Neural progenitor cell (in vitro differentiated cells): ENCODE data around the gene CLRN3. TPM values are rescaled to one million over a fixed set of nuclear protein-coding genes. Genes with fewer than 3 reads are reported as not detected.

Experiments used
- DNase-seq: peaks from one replicate; pipeline ENCODE4 v3.0.0-alpha.2; 2016; ENCODE audit warnings: low spot score
- H2AFZ ChIP-seq: fragments of 200-600 bp; sonication (generic); replicated peaks from 2 replicates; pipeline ENCODE4 v1.6.1; 2016; ENCODE audit warnings: antibody characterized with exemption
- H3F3A ChIP-seq: fragments of 200-600 bp; sonication (generic); 2 replicates; pipeline ENCODE4 v1.6.1; 2016; ENCODE audit warnings: antibody characterized with exemption, low read depth
- H3K27ac ChIP-seq: fragments of 200-600 bp; sonication (generic); 2 replicates; pipeline ENCODE4 v1.5.1; 2016; ENCODE audit warnings: mild to moderate bottlenecking
- H3K27me3 ChIP-seq: fragments of 200-600 bp; sonication (generic); 2 replicates; pipeline ENCODE4 v1.6.1; 2016; ENCODE audit warnings: mild to moderate bottlenecking, moderate library complexity
- H3K36me3 ChIP-seq: fragments of 200-600 bp; sonication (generic); 2 replicates; pipeline ENCODE4 v1.5.1; 2016
- H3K4me1 ChIP-seq: fragments of 200-600 bp; sonication (generic); 2 replicates; pipeline ENCODE4 v1.6.1; 2016; ENCODE audit warnings: mixed run types
- H3K4me2 ChIP-seq: fragments of 200-600 bp; sonication (generic); 2 replicates; pipeline ENCODE4 v1.6.1; 2016
- H3K4me3 ChIP-seq: fragments of 200-600 bp; sonication (generic); 2 replicates; pipeline ENCODE4 v1.5.1; 2016
- H3K79me2 ChIP-seq: fragments of 200-600 bp; sonication (generic); 2 replicates; pipeline ENCODE4 v1.6.1; 2016; ENCODE audit warnings: low read depth
- H3K9ac ChIP-seq: fragments of 200-600 bp; sonication (generic); 2 replicates; pipeline ENCODE4 v1.6.1; 2016
- H3K9me3 ChIP-seq: fragments of 200-600 bp; sonication (generic); 2 replicates; pipeline ENCODE4 v1.5.1; 2016; ENCODE audit warnings: low read depth
- H4K20me1 ChIP-seq: fragments of 200-600 bp; sonication (generic); 2 replicates; pipeline ENCODE4 v1.6.1; 2016; ENCODE audit warnings: low read depth
- H3K27ac Mint-ChIP-seq: 3 replicates; pipeline ENCODE4 v1.8.0; 2021; ENCODE audit warnings: mixed read lengths
- H3K27me3 Mint-ChIP-seq: 2 replicates; pipeline ENCODE4 v1.8.0; 2022; ENCODE audit warnings: low read depth, mild to moderate bottlenecking, inconsistent platforms, moderate library complexity, mixed read lengths; ENCODE audit not compliant: insufficient read depth
- H3K36me3 Mint-ChIP-seq: 3 replicates; pipeline ENCODE4 v1.8.0; 2021; ENCODE audit warnings: mixed read lengths
- H3K4me1 Mint-ChIP-seq: 3 replicates; pipeline ENCODE4 v1.8.0; 2021; ENCODE audit warnings: mixed read lengths
- H3K4me3 Mint-ChIP-seq: 3 replicates; pipeline ENCODE4 v1.8.0; 2021; ENCODE audit warnings: mild to moderate bottlenecking, moderate library complexity, mixed read lengths
- H3K9me3 Mint-ChIP-seq: 3 replicates; pipeline ENCODE4 v1.8.0; 2020; ENCODE audit warnings: mixed read lengths
- EZH2 ChIP-seq: fragments of 200-600 bp; sonication (generic); IDR thresholded peaks from 2 replicates; pipeline ENCODE4 v1.6.1; 2017; ENCODE audit warnings: antibody characterized with exemption, mild to moderate bottlenecking, moderate library complexity
- EZH2phosphoT487 ChIP-seq: fragments of 200-600 bp; sonication (generic); IDR thresholded peaks from 2 replicates; pipeline ENCODE4 v1.6.1; 2017; ENCODE audit warnings: antibody characterized with exemption
- total RNA-seq: library from RNA; depleted of rRNA; stranded (reverse); fragments of >200 nt; gene quantifications from 2 replicates; pipeline ENCODE4 v1.2.3, GENCODE V29; 2015; ENCODE audit warnings: low replicate concordance
- TF ChIP-seq, protein P1 (sequence below): fragments of 200-600 bp; sonication (generic); IDR thresholded peaks from 2 replicates; pipeline ENCODE4 v1.5.1; 2017; ENCODE audit warnings: antibody characterized with exemption, mild to moderate bottlenecking

The CLRN3 gene
- total RNA-seq, 1 donor from 2014 or later, result not detected

DNA sequence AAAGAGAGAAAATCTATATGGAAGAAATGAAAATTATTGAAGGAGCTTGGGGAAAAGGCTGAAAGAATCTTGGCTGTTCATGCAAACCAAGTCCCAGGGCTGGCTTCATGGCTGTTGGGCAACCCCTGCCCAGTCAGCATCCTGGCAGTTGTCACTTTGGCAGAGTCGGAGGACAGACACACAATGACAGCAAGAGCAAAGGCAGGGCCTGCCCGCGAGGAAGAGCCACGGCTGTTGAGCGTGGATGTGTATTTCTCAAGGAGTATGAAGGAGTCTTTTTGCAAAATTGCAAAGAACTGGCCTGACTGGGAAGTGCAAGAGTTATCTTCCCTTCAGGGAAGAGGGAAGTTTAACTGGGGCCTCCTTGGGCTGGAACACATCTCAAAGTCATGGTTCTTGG, 25.8 kb upstream of the CLRN3 start:
- H3K36me3 Mint-ChIP-seq, result no peaks in the 10 kb centered on the region
- peaks cover 13% of the 10 kb centered on the region for H3K27me3 Mint-ChIP-seq
- Histone ChIP-seq H3K4me2 (no peak overlapping the region), H3K9me3 (no peaks in the 10 kb centered on the region), H3K4me3 (no peak overlapping the region), H3F3A (no peaks in the 10 kb centered on the region), H3K9ac (no peak overlapping the region), H3K27me3 (no peaks in the 10 kb centered on the region), H3K79me2 (no peaks in the 10 kb centered on the region), H4K20me1 (no peaks in the 10 kb centered on the region), H2AFZ (no peak overlapping the region), H3K36me3 (no peaks in the 10 kb centered on the region), H3K4me1 (no peaks in the 10 kb centered on the region), H3K27ac (no peak overlapping the region)
- no peak overlapping the region for H3K4me3 Mint-ChIP-seq
- H3K9me3 Mint-ChIP-seq, result no peaks in the 10 kb centered on the region
- H3K4me1 Mint-ChIP-seq, result peaks cover 4% of the 10 kb centered on the region
- TF ChIP-seq EZH2 (no peak), EZH2phosphoT487 (no peak)
- TF ChIP-seq, protein P1, sequence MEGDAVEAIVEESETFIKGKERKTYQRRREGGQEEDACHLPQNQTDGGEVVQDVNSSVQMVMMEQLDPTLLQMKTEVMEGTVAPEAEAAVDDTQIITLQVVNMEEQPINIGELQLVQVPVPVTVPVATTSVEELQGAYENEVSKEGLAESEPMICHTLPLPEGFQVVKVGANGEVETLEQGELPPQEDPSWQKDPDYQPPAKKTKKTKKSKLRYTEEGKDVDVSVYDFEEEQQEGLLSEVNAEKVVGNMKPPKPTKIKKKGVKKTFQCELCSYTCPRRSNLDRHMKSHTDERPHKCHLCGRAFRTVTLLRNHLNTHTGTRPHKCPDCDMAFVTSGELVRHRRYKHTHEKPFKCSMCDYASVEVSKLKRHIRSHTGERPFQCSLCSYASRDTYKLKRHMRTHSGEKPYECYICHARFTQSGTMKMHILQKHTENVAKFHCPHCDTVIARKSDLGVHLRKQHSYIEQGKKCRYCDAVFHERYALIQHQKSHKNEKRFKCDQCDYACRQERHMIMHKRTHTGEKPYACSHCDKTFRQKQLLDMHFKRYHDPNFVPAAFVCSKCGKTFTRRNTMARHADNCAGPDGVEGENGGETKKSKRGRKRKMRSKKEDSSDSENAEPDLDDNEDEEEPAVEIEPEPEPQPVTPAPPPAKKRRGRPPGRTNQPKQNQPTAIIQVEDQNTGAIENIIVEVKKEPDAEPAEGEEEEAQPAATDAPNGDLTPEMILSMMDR, result no peak
- H3K27ac Mint-ChIP-seq, result no peak overlapping the region
- no peak for DNase-seq

DNA sequence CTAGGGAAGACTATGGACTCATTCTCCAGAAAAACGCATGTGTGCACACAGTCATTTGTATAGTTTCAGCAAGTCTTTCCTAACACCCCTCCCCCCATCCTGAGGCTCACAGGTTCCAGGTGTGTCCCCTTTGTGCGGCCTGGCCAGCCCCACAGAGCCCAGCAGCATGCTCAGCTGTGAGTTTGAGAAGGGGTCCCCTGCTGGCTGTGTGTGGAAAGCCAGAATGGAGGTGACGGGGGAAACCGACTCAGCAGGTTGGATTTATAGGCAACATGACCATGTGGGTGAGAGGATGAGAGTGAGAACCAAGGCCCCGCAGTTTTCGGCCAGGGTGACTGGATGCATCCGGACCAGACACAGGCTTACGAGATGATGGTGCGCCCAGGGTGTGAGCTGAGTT, 24.1 kb upstream of the CLRN3 start:
- H3F3A ChIP-seq, result no peaks in the 10 kb centered on the region
- H3K4me3 ChIP-seq, result no peak overlapping the region
- H3K36me3 Mint-ChIP-seq, result no peaks in the 10 kb centered on the region
- no peak overlapping the region for H3K4me2 ChIP-seq
- H4K20me1 ChIP-seq, result no peaks in the 10 kb centered on the region
- no peak for TF ChIP-seq EZH2
- TF ChIP-seq, protein P1, result peak; percentile 19
- no peak overlapping the region for H3K27ac Mint-ChIP-seq
- H3K9me3 ChIP-seq, result no peaks in the 10 kb centered on the region
- no peaks in the 10 kb centered on the region for H3K79me2 ChIP-seq
- H3K36me3 ChIP-seq, result no peaks in the 10 kb centered on the region
- H3K27ac ChIP-seq, result no peak overlapping the region
- no peaks in the 10 kb centered on the region for H3K9me3 Mint-ChIP-seq
- no peak for DNase-seq
- no peaks in the 10 kb centered on the region for H3K4me1 ChIP-seq
- H3K9ac ChIP-seq, result no peak overlapping the region
- no peaks in the 10 kb centered on the region for H3K27me3 ChIP-seq
- H3K27me3 Mint-ChIP-seq, result peaks cover 12% of the 10 kb centered on the region
- no peak overlapping the region for H2AFZ ChIP-seq
- H3K4me1 Mint-ChIP-seq, result peaks cover 9% of the 10 kb centered on the region
- no peak overlapping the region for H3K4me3 Mint-ChIP-seq

- Histone ChIP-seq H3K36me3 (no peaks in the 10 kb centered on the region), H2AFZ (no peak overlapping the region), H4K20me1 (no peaks in the 10 kb centered on the region), H3K27ac (no peak overlapping the region), H3K4me3 (no peak overlapping the region), H3K27me3 (peaks cover 1% of the 10 kb centered on the region), H3F3A (no peaks in the 10 kb centered on the region), H3K9me3 (no peaks in the 10 kb centered on the region), H3K4me2 (no peak overlapping the region), H3K79me2 (no peaks in the 10 kb centered on the region), H3K9ac (no peak overlapping the region), H3K4me1 (peaks cover 5% of the 10 kb centered on the region)
- H3K4me1 Mint-ChIP-seq, result peaks cover 19% of the 10 kb centered on the region
- H3K4me3 Mint-ChIP-seq, result no peak overlapping the region
- no peak for DNase-seq
- H3K9me3 Mint-ChIP-seq, result no peaks in the 10 kb centered on the region
- TF ChIP-seq, protein P1, result no peak
- TF ChIP-seq EZH2phosphoT487 (no peak), EZH2 (no peak)
- H3K27ac Mint-ChIP-seq, result no peak overlapping the region
- H3K36me3 Mint-ChIP-seq, result no peaks in the 10 kb centered on the region
- H3K27me3 Mint-ChIP-seq, result peaks cover 15% of the 10 kb centered on the region
These were observed 22.6 kb upstream of the CLRN3 start for GRCh38 chr10:127915324-127915723.
